ENCODE results near the gene HDLBP. TPM values are rescaled to one million over a fixed set of nuclear protein-coding genes. Genes with fewer than 3 reads are reported as not detected.

The HDLBP gene
- total and polyA plus RNA-seq, 10 of the 15 experiments (the other 5 are each of a cell fraction or from before 2014, with no cell fraction given) = 19.5 to 383 (median 249) TPM

- ChIA-PET CTCF (no interaction called here), SMC1A (ENCODE audit: uncharacterized antibody, unreplicated experiment) (no interaction called here), POLR2A (no interaction called here), RAD21 (ENCODE audit: unreplicated experiment) (no interaction called here)
- no peaks in the 10 kb centered on the region for H3K9me3 ChIP-seq (replicated peaks; ENCODE audit: control insufficient read depth, insufficient read depth, low read length)
- H3K4me3 ChIP-seq = no peak overlapping the region
- in situ Hi-C loops (cut with MboI) (no loop called here), intact Hi-C loops (cut with micrococcal nuclease; ENCODE audit: unreplicated experiment) (no loop called here)
- H4K20me1 ChIP-seq (ENCODE audit: control insufficient read depth, insufficient read depth) = no peaks in the 10 kb centered on the region
- TF ChIP-seq EZH2 (IDR thresholded peaks at IDR 0.05; ENCODE audit: borderline replicate concordance, control insufficient read depth, low read depth, low read length) (no peak), FOXM1 (IDR thresholded peaks at IDR 0.05; ENCODE audit: low read depth, low read length) (no peak)
- H3K9ac ChIP-seq (ENCODE audit: control insufficient read depth, insufficient read depth, low read length) = no peak overlapping the region
- 71% methylated on average over 10 of the region's 10 CpGs for WGBS (ENCODE audit: insufficient coverage, insufficient replicate concordance, low lambda C conversion rate, missing lambda C conversion rate)
- H3K4me2 ChIP-seq (ENCODE audit: control insufficient read depth, insufficient read depth) = no peak overlapping the region
- ATAC-seq (peak; percentile 17; the same call in 2 of the 3 replicates), DNase-seq (ENCODE audit: low read depth, low spot score) (no peak), FAIRE-seq (no peak)
- no peaks in the 10 kb centered on the region for H3K27me3 ChIP-seq (replicated peaks in 1 of 2; ENCODE audit: control insufficient read depth in 2 of 2, insufficient read depth in 2 of 2, low read length in 1 of 2)
- no peaks in the 10 kb centered on the region for H3K4me1 ChIP-seq (ENCODE audit: control insufficient read depth, insufficient read depth, low read length)
- H3K79me2 ChIP-seq (ENCODE audit: control insufficient read depth, insufficient read depth, low read length) = no peaks in the 10 kb centered on the region
- no peak overlapping the region for H2AFZ ChIP-seq (ENCODE audit: control insufficient read depth, low read depth, low read length)
- no TSS peak for BruUV-seq (replicated peaks)
- no peak overlapping the region for H3K27ac ChIP-seq (ENCODE audit: control insufficient read depth, insufficient read depth)
- no peaks in the 10 kb centered on the region for H3K36me3 ChIP-seq (ENCODE audit: control insufficient read depth in 2 of 2, insufficient read depth in 2 of 2, low read length in 1 of 2)
These were observed 111.5 kb downstream of the HDLBP start for GRCh38 chr2:241204010-241204384.

GRCh38 chr2:241203218-241204009 is 112.1 kb downstream of the HDLBP start:
- H3K4me1 ChIP-seq (ENCODE audit: control insufficient read depth, insufficient read depth, low read length) = no peaks in the 10 kb centered on the region
- SMC1A ChIA-PET (ENCODE audit: uncharacterized antibody, unreplicated experiment) = no interaction called here
- RAD21 ChIA-PET (ENCODE audit: unreplicated experiment) = no interaction called here
- no TSS peak for BruUV-seq (replicated peaks)
- H3K4me2 ChIP-seq (ENCODE audit: control insufficient read depth, insufficient read depth) = no peak overlapping the region
- no peaks in the 10 kb centered on the region for H3K36me3 ChIP-seq (ENCODE audit: control insufficient read depth in 2 of 2, insufficient read depth in 2 of 2, low read length in 1 of 2)
- H3K27ac ChIP-seq (ENCODE audit: control insufficient read depth, insufficient read depth) = no peak overlapping the region
- no peak for DNase-seq (ENCODE audit: low read depth, low spot score)
- TF ChIP-seq KAT2A (conservative IDR thresholded peaks at IDR 0.05; ENCODE audit: control insufficient read depth, low read depth, low read length) (no peak), SMAD5 (IDR thresholded peaks at IDR 0.05; ENCODE audit: low read depth) (no peak), MTA2 (IDR thresholded peaks at IDR 0.05; ENCODE audit: low read depth) (no peak), BRCA1 (IDR thresholded peaks at IDR 0.05; ENCODE audit: low read depth, low read length) (no peak), USF2 (IDR thresholded peaks at IDR 0.05; ENCODE audit: borderline replicate concordance, low read depth, low read length) (no peak), CBFB (IDR thresholded peaks at IDR 0.05; ENCODE audit: low read depth) (no peak), ATF3 (IDR thresholded peaks at IDR 0.05; ENCODE audit: borderline replicate concordance, extremely low read depth, low read depth, low read length) (no peak)
- H4K20me1 ChIP-seq (ENCODE audit: control insufficient read depth, insufficient read depth) = no peaks in the 10 kb centered on the region
- POLR2A ChIA-PET = no interaction called here
- no peaks in the 10 kb centered on the region for H3K9me3 ChIP-seq (replicated peaks; ENCODE audit: control insufficient read depth, insufficient read depth, low read length)
- in situ Hi-C loops (cut with MboI) (no loop called here), intact Hi-C loops (cut with micrococcal nuclease; ENCODE audit: unreplicated experiment) (no loop called here)
- H3K4me3 ChIP-seq = no peak overlapping the region
- no peak overlapping the region for H3K9ac ChIP-seq (ENCODE audit: control insufficient read depth, insufficient read depth, low read length)
- 58% methylated on average over 18 of the region's 27 CpGs for WGBS (ENCODE audit: insufficient coverage, insufficient replicate concordance, low lambda C conversion rate, missing lambda C conversion rate)
- H3K79me2 ChIP-seq (ENCODE audit: control insufficient read depth, insufficient read depth, low read length) = no peaks in the 10 kb centered on the region
- no peak for FAIRE-seq
- no peaks in the 10 kb centered on the region for H3K27me3 ChIP-seq (replicated peaks in 1 of 2; ENCODE audit: control insufficient read depth in 2 of 2, insufficient read depth in 2 of 2, low read length in 1 of 2)
- CTCF ChIA-PET = no interaction called here
- peak; percentile 13; the same call in 1 of the 3 replicates for ATAC-seq
- H2AFZ ChIP-seq (ENCODE audit: control insufficient read depth, low read depth, low read length) = no peak overlapping the region

All from GM12878 (cell line).